Activated gamma-delta T cell treated with anti-CD3 and anti-CD28 coated beads, Interleukin-2, amount 50 U/mL, for 16 hours (primary cell): ENCODE measurements around the gene TPPP.
"Not testable (repeated sequence)": the region's sequence is repeated elsewhere in the genome, so short reads cannot be mapped to it uniquely, and the experiment has no call there.

ENCODE experiments used
- DNase-seq: peaks from one replicate; pipeline ENCODE4 v3.0.0-alpha.2; 2020; ENCODE audit warnings: low read depth

Gene TPPP

DNA sequence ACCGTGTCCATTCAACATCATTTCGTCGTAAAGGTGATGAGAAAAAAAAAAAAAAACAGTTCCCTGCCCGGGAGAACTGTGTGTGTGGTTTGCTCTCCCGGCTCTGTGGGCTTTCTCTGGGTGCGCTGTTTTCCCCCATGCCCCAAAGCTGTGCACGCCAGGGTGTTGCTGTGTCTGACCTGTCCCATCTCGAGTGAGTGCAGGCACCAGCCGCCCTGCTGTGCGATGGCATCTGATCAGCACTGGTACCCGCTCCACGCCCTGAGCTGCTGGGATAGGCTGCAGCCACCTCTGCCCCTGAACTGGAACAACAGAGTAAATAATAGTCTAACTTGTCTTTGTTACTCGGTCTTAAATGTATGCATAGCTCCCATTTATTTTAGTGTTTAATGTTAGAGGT, 47.7 kb downstream of the TPPP start:
- no peak for DNase-seq

GRCh38 chr5:644971-645370, 48.2 kb downstream of the TPPP start:
- DNase-seq: no peak

DNA sequence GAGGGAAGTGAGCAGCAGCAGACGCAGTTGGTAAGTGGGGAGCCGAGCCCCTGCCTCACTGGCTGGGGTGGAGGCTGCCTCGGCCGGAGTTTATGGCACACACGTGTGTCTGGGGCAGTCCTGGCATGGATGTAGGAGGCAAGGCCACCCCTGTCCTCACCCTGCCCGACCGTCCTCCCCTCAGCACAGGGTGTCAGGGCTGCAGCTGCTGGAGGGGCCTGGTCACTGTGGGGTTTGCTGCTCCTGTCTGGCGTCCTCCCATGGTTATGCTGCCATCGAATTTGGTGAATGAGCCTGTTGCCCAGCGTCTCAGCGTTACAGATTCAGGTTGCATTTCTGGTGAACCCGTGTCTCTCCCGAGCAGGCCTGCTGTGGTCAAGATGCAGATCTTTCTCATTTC, 48.6 kb downstream of the TPPP start:
- no peak for DNase-seq

- no peak for DNase-seq
These were observed 49.3 kb downstream of the TPPP start for GRCh38 chr5:643811-644271.

- DNase-seq: no peak
These were observed 49.8 kb downstream of the TPPP start for GRCh38 chr5:643351-643801.

DNA sequence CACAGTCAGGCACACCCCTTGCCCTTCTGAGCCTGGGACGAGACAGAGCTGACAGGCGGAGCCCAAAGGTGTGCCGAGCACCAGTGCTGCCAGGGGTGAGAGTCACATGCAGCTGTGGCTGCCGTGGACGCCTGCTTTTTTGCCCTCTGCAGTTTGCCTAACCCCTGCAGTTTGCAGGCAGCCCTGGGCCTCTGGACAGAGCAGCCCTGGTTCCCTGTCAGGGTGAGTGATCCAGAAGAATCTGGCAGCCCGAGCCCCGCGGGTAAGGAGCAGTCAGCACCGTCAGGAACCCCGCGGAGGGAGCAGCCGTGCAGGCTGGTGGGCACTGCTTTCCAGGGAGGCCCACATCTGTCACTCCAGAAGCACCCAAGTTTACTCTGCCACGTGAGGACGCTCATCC, 50.7 kb downstream of the TPPP start:
- DNase-seq: no peak

GRCh38 chr5:641331-641765, 51.8 kb downstream of the TPPP start:
- DNase-seq: no peak

- DNase-seq: no peak
These were observed 52.5 kb downstream of the TPPP start for GRCh38 chr5:640461-641330.

DNA sequence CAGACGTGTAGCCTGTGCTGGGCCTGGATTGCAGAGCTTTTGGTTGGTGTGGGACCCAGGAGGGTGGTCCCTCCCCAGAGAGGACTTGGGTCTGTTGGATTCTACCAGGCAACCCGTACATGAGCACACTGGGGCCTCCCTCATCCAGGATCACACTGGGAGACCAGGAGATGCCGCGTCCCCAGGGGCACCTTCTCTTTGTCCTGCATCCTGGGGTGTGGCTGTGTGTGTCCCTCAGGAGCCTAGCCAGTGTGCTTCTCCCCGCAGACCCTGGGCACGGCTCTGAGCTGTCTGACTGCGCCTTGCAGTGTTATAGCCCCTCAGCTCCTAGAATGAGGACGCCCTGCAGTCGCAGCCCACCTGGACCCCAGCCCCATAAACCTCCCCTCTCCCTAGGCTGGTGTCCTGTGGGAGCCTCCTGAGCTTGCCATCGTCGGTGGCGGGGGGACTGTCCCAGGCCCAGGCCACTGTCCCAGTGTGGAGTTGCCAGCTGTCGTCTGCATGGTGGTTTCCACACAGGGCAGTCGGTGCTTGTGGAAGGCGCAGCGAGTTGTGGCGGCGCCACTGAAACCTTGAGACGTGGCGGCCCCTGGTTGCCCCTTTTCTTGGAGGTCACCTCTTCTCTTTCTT, 53.5 kb downstream of the TPPP start:
- DNase-seq: no peak

- no peak for DNase-seq
These were observed 54.0 kb downstream of the TPPP start for GRCh38 chr5:639253-639530.

GRCh38 chr5:638501-639252, 54.5 kb downstream of the TPPP start:
- DNase-seq: no peak

GRCh38 chr5:637581-638450, 55.3 kb downstream of the TPPP start:
- no peak for DNase-seq

- DNase-seq: no peak
These were observed 56.2 kb downstream of the TPPP start for GRCh38 chr5:636951-637350.

GRCh38 chr5:635306-636055, 57.7 kb downstream of the TPPP start:
- DNase-seq: no peak

DNA sequence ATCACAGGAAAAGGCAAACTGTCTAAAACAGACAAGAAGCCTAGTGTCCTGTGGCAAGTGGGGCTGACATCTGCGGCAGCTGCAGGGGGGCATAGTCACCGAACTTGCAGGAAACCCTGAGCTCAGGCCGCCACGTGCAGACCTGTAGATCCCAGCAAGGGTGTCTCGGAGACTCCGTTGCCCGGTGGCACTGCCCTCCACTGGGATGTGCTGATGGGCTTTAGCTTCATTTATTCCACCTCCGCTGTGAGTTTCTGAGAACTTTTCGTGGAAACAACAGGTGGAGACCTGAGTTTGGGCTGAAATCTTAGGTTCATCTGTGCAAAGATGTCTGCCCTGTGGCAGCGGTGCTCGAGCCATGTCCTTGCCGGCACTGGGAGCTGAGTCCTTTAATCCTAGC, 59.0 kb downstream of the TPPP start:
- no peak for DNase-seq

- no peak for DNase-seq
These were observed 59.6 kb downstream of the TPPP start for GRCh38 chr5:633501-633955.

GRCh38 chr5:628351-629205, 64.6 kb downstream of the TPPP start:
- not testable (repeated sequence) for DNase-seq

- DNase-seq: no peak
These were observed 65.3 kb downstream of the TPPP start for GRCh38 chr5:627840-628239.

- no peak for DNase-seq
These were observed 66.3 kb downstream of the TPPP start for GRCh38 chr5:626850-627249.

- DNase-seq: no peak
These were observed 67.6 kb downstream of the TPPP start for GRCh38 chr5:625516-625915.
